HG03575 (cell line): ENCODE data around the gene HYAL1.
"Not testable (repeated sequence)": the region's sequence is repeated elsewhere in the genome, so short reads cannot be mapped to it uniquely, and the experiment has no call there.

Experiments used
- ATAC-seq: cut with Tn5 transposase; IDR thresholded peaks from one replicate; pipeline ENCODE4 v1.9.1; 2021; ENCODE audit not compliant: unreplicated experiment, insufficient number of reproducible peaks, low FRiP score; ENCODE audit errors: extremely low read depth

HYAL1 gene

DNA sequence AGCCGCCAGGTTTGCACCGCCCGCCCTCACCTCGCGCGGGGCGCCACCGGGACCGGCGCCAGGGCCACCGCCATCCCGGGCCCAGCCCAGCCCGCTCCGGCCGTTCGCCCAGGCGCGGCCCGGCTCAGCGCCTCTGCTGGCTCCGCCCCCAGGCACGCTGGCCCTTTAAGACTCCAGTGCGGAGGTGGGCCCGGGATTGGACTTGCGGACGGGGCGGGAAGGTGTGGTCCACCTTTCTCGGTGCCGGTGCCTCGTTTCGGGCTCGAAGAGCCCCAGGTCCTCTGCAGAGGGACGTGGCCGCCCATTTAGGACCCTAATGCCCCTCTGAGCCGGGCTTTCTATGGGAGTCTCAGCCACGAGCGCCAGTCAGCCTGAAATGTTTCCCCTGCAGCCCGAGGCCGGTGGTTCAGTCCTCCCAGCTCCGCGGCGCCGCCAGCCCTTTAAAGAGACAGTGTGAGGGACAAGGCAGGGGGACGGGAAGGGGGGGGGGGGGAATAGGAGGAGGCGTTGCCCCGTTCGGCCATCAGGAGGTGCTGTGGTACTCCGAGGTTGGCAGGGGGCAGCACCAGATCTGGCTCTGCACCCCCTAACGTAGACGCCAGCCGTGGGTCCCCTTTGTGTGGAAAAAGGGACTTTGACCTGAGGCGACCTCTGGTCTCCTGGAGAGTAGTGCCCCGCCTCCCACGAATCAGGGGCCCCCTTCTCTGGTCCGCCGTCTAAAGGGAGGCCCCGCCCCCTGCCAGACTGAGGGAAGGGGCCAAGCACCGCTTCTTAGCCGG is 18.2 kb upstream of the HYAL1 start:
- ATAC-seq: no peak

DNA sequence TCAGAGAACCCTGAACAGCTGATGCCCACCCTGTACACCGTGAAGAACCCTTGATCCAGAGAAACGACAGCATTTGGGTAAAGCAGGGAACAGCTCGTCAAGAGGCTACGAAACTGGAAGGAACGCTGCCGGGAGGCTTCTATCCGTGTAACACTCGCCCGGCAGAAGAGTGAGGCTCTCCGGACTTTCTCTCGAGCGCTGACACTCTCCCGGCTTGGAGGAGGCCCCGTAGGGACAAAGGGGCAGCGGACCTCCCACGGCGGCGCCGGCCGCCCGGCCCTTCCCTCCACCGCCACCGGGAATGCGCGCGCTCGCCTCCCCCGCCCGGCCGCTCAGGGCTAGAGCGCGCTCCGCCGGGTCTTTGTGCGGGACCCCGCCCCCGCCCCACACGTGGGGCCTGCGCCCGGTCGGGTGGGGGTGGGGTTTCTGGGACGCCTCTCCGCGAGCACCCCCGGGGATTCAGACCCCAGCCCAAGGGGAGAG is 17.5 kb upstream of the HYAL1 start:
- no peak for ATAC-seq

DNA sequence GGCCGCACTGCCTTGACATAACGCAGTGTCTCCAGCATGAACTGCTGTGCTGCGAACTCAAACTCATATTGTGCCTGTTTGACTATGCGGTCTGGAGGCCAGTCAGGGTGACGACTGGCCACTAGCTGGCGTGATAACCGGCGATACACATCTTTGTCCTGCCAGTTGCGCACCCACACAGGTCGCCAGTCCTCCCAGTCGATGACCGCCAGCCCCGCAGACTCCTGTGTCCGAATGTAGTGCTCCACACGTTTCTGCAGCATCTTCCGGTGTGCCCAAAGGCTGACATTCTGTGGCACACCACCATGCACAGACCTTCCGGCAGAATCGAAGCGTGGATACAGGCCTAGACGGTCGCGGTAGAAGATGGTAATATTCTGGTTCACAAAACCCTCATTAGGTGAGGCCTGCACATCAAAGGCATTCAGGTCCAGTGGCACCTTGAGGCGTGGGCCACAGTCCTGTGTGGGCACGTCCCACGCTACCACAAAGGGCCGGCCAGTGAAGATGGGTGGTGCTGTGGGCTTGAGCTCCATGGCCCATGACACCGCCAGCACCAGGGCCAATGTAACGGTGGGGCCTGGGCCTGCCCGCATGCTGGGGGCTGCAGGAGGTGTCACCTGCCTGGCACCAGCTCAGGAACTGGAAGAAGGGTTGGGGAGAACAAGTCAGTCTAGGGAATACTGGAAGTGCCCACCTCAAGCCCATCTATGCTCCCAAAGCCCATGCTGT is 16.7 kb upstream of the HYAL1 start:
- ATAC-seq: no peak

DNA sequence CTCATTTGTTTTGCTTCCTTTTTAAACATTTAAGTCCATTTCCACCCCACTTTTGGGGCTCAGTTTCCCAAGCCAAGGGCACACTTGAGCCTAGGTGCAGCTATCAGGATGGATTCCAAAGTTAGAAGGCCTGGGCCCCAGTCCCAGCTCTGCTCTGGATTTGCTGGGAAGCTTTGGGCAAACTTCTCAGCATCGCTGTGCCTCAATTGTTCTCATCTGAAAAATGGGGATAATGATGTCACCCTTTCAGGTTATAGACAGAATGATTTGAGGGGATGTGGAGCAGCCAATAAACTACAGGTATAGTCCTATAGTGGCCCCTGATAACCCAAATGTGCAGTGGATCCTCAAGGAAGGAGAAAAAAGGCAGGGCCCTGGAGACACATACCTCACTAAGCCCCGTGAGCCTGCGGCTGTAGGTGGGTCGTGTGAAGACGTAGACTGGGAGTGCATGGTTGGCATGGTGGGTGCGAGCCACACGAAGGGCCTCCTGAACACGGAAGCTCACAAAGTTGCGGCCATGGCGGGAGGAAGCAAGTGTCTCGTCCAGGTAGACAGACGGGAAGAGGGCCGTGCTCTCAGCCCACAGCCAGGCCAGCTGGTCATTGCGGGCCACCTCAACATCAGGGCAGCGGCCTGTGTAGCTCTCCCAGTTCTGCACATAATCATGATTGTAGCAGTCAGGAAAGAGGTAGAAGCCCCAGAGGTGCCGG is 16.0 kb upstream of the HYAL1 start:
- ATAC-seq: no peak

DNA sequence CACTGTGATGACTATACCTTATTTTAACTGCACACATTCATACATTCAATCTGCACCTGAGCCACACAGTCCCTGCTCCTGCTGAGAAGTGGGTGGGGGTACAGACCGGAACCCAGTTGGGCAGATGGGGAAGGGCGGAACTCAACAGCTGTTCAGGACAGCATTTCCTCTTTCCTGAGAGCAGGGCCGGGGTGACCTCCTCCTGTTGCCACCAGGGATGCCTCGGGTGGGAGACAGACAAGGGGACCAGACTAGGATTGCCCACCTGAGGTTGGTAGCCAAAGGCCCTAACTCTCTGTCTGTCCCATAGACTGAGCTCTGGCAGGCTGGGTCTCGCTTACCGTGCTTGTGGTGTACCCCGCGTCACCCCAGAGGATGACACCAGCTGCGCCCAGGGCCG is 15.2 kb upstream of the HYAL1 start:
- no peak for ATAC-seq

DNA sequence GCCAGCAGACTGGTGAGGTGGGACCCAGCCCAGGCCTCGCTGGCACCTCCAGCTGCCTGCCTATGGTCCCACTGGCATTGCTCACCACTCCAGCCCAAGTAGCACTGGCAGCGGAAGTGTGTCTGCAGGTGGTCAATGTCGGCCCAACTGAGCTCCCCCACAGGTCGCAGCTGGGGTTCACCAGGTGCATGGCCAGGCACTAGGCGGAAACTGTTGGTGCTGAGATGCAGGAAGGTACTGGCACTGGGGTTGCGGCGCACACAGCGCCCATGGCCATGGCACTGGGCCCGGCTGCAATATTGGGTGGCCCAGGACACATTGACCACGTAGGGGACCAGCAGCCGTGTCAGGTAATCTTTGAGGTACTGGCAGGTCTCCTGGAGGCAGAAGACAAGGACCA is 14.8 kb upstream of the HYAL1 start:
- no peak for ATAC-seq

DNA sequence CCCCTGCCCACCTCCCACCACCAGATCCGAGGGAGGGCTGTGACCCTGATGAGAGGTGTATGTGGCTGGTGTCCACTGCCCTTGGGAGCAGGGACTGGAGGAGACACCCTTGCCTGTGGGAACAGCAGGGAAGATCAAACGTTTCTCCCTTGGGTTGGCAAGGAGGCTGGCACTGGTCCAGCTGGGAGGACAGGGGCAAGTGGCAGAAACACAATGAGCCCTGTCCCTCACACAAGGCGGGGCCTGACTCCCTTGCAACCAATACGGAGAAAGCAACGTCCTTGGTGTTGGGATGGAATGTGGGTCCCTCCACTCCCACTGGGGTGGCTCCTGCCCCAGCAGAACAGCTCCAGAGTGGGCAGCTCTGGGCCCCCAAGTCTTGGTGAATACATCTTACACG is 13.9 kb upstream of the HYAL1 start:
- ATAC-seq: no peak

DNA sequence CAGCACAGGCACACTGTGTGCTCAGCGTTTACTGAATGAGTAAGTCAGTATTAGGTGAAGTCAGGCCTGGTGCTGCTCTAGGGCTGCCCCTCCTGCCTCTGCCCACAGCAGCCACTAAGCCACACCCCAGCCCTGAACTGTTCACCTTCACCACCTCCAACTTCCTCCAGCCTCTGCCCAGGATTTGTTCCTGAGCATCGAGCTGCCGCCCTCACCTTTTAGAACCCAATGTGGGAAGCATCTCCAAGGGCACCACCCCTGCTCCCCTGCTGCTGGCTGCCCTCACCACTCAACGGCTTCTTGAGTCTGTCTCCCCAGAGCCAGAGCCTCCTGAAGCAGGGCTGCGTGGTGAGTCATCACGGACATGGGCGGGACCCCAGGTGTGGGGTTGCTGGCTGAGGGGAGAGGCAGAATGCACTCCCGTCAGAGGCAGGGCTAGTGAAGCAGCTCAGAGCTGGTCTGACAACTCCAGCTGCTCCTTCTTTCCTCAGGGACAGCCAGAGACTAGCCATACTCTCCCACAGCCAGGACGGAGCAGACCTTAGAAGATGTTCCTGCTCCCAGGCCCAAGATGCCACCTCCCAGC is 13.4 kb upstream of the HYAL1 start:
- ATAC-seq: no peak

DNA sequence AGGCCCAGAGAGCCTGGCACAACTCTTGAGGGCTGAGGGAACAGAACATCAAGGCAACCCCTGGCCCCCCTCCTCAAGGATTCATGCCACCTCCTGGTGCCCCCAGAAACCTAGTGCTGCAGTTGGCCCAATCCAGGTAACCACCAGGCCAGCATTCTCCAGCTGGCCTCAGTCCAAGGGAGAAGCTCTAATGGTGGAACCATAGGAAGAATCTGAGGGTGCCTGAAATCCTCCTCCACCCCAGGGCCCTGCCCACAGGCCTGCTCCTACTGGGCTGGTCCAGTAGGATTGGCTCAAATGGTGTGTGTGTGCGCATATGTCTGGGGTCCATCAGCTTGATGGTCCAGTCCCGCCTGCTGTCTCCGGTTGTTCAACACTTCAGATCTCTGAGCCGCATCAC is 11.4 kb upstream of the HYAL1 start:
- ATAC-seq: no peak

DNA sequence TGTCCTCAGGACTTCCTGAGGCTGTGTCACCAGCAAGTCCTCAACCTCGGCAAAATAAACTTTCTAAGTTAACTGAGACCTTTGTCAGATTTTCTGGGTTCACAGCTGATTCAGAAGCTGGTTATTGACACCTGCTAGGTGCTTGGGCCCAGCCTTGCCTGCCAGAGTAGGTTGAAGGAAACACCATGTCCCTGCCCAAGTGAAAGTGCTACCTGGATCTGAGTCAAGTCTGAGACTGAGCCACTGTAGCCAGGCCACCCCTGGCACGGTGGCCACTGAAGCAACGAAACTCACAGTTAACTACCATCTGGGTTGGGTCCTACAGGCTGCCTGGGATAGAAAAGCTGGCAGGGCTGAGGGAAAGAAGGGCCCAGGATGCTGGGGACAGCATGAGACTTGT is 11.0 kb upstream of the HYAL1 start:
- ATAC-seq: no peak

DNA sequence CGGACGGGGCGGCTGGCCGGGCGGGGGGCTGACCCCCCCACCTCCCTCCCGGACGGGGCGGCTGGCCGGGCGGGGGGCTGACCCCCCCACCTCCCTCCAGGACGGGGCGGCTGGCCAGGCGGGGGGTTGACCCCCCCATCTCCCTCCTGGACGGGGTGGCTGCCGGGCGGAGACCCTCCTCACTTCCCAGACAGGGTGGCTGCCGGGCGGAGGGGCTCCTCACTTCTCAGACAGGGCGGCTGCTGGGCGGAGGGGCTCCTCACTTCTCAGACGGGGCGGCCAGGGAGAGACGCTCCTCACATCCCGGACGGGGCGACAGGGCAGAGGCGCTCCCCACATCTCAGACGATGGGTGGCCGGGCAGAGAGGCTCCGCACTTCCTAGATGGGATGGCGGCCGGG is 8.7 kb upstream of the HYAL1 start:
- not testable (repeated sequence) for ATAC-seq

DNA sequence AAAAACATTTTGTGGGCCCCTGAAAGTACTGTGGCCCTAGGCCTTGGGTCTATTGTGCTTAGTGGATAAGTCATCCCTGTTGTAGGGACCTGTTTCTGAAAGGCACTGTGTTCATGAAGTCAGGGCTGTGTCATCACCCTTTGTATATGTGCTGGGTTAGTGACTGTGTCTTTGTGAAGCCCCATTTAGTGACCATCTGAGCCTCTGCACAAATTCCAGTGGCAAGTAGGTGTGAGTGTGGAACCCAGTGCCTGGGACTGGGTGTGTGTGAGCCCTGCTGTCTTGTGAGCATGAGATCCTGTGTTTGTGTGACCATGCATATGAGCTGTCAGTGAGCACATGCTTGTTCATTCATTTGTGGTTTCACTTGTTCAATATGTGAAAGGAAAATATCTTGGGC is 1.2 kb upstream of the HYAL1 start:
- no peak for ATAC-seq

DNA sequence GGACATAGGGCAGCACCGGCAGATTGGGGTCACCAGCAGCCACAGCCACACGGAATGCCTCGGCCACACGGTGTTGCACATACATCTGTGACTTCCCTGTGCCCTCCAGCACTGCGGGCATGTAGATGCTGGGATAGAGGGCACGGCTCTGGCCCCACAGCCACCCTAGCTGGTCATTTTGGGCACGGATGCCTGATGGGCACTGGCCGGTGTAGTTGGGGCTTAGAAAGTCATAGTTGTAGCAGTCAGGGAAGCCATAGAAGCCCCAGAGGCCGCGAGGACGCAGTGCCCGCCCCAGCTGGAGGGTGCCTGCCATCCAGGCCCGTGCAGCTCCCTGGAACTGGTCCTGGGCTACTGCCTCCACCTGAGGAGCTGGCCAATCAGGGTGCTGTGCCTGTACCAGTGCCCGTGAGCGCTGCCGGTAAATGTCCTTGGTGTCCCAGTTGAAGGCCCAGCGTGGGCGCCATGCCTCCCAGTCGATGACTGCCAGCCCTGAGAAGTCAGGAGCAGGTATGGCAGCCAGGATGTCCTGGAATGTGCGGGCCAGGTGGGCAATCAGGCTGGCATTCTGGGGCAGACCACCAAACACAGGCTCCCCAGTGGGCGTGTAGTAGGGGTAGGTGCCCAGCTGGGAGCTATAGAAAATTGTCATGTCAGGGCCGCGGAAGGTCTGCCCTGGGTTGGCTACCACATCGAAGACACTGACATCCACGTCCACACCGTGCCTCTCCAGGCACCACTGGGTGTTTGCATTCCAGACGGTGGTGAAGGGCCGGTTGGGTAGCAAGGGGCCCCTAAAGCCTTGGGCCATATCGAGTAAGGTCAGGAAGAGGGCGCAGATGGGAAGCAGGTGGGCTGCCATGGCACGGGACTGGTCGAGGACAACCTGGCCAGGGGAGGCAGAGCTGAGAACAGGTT is 1.0 kb downstream of the HYAL1 start:
- no peak for ATAC-seq

DNA sequence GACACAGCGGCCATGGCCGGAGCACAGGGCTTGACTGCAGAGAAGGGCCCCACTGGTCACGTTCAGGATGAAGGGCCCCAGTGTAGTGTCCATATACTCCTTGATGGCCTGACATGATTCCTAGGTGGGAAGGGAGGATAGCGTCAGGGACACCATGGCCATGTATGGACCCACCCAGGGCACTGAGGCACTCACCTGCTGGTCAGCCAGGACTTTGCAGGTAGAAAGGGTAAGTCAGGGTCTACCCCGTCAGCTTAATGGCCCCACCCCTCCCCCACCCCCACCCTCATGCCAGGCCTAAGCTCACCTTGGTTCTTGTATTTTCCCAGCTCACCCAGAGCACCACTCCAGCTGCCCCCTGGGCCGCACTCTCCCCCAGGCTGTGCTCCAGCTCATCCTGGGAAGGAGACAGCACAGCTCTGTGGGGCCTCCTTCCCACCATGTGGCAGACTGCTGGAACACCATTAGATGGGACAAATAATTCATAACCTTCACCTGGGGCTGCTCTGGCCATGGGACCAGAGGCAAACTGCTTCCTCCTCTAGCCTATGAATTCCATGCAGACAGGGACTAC is 2.6 kb downstream of the HYAL1 start:
- ATAC-seq: no peak

DNA sequence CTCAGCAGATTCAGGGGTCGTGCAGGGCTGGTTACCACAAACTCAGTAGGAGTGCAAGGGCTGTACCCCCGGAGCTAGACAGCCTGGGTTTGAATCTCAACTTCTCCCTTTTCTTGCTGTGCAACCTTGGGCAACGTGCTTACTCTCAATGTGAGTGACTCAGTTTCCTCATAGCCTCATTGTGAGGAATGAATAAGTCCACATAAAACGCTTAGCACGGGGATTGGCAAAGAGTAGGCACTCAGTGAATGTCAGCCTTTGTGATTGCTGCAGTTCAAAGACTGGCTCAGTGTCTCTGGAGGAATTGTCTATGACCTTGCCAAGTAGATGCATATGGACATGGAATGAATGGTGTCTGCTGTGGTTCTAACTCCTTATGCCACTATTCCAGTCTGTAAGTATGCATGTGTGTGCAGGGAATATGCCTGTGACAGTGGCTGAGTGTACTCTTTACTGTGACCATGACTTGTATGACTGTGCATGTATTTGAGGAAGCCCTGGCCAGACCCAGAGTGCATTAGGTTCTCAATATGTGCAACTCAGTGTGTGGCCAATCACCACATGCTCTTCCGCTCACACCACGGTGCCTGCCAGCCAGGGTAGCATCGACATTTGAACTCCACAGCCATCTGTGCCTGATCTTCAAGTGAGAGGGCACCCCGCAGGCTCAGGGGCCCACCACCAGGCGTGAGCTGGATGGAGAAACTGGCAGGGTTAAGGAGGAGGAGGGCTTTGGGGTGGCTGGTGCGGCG is 3.3 kb downstream of the HYAL1 start:
- ATAC-seq: no peak

DNA sequence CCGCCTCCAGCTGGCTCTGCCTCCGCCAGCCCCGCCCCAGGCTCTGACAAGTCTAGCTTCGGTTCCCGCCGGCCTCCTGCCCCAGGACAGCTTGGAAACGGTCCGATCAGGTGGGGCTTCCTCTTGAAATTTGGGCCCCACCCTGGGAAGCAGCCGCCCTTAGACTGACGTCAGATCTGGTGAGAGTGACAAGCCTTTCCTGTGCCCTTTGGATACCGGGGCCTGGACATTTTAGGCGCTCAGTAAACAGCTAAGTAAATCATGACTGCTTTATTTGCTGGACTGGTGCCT is 3.8 kb downstream of the HYAL1 start:
- ATAC-seq: no peak

DNA sequence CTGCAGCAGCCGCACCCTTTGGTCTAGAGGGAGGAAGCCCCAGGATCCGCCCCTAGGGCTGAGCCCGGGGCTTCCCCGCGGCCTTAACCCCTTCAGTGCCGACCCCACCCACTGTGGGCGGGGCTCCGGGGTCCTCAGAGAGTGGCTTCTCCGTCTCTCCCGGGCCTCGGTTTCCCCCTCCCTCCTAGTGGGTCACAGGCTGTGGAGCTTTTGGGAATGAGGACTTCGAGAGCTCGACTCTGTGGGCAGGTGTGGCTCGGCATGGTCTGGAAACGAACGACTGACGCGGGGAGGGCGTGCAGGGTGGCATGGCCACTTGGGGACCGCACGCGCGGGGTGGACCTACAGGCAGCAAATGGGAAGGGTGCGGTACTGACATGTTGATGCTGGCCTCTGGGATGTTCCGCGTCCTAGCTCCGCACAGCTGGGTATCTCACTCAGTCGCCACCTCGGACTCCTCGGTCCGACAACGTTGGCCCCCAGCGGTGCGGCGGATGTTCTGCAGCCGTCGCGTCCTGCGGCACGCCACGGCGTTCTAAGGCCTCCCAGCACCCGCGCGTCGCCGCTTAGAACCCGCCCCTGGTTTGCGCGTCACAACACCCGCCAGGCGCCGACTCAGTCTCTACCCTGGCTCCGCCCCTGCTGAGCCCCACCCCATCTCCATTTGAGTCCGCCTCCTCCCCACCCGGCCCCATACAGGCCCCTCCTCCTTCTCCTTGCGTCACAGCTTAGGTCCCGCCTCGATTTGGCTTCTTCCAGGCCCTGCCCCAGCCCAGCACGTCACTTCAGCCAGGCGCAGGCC is 4.3 kb downstream of the HYAL1 start, which contains the start of the genes HYAL3 and NAA80:
TSS of gene HYAL3 (minus strand) at position 570 of the 802 bp plus-strand sequence. CDS start 3,803 bp downstream, outside the sequence.
TSS of gene NAA80 (minus strand) at position 570 of the 802 bp plus-strand sequence. CDS start 1,942 bp downstream, outside the sequence.
- peak; percentile 41 for ATAC-seq
